Left ventricle myocardium inferior (tissue), 1 donor: ENCODE measurements around the gene DOK6. TPM values are rescaled to one million over a fixed set of nuclear protein-coding genes. Genes with fewer than 3 reads are reported as not detected.

Experiments used
- DNase-seq: peaks from one replicate; pipeline ENCODE4 v3.0.0-alpha.2; 2020
- H3K27ac ChIP-seq: fragments of 200-600 bp; replicated peaks from 2 replicates; pipeline ENCODE4 v1.8.0; 2021
- H3K27me3 ChIP-seq: fragments of 200-600 bp; 2 replicates; pipeline ENCODE4 v1.8.0; 2021; ENCODE audit warnings: low read depth
- H3K36me3 ChIP-seq: fragments of 200-600 bp; 2 replicates; pipeline ENCODE4 v1.8.0; 2021
- H3K4me1 ChIP-seq: fragments of 200-600 bp; 2 replicates; pipeline ENCODE4 v1.8.0; 2021
- H3K4me3 ChIP-seq: fragments of 200-600 bp; 2 replicates; pipeline ENCODE4 v1.8.0; 2021; ENCODE audit warnings: mild to moderate bottlenecking, moderate library complexity
- H3K9me3 ChIP-seq: fragments of 200-600 bp; replicated peaks from 2 replicates; pipeline ENCODE4 v1.8.0; 2021
- CTCF ChIP-seq: fragments of 200-600 bp; IDR thresholded peaks from 2 replicates; pipeline ENCODE4 v1.8.0; 2021; ENCODE audit warnings: antibody characterized with exemption, mild to moderate bottlenecking, borderline replicate concordance
- intact Hi-C: fragments of 100-400 bp; cut with micrococcal nuclease; formaldehyde crosslinking; loops from one replicate; pipeline ENCODE4 v1.11.0; 2022
- total RNA-seq: library from RNA; stranded (reverse); fragmentation: NEBNext Ultra II Directional; extraction: Animal tissue kit (Norgen Biotek cat#: 25700); gene quantifications from one replicate; pipeline ENCODE4 v1.2.1, GENCODE V29; 2021
- donor health status: DM: no; HTN: yes; CAD: no; lungs with severe emphysema.

Gene DOK6
- total RNA-seq, 1 donor from 2014 or later: 0.96 TPM

- Histone ChIP-seq H3K36me3 (no peaks in the 10 kb centered on the region), H3K4me1 (no peaks in the 10 kb centered on the region), H3K27me3 (no peaks in the 10 kb centered on the region), H3K27ac (no peak overlapping the region), H3K9me3 (peaks cover 7% of the 10 kb centered on the region), H3K4me3 (no peak overlapping the region)
- no peak for DNase-seq
- intact Hi-C loops: no loop called here
- TF ChIP-seq CTCF: no peak
Observed at GRCh38 chr18:69757733-69758132, 357.0 kb downstream of the DOK6 start.

GRCh38 chr18:69758458-69758857 is 357.8 kb downstream of the DOK6 start:
- no peak overlapping the region for H3K27ac ChIP-seq
- H3K4me1 ChIP-seq: no peaks in the 10 kb centered on the region
- H3K36me3 ChIP-seq: no peaks in the 10 kb centered on the region
- no peak for TF ChIP-seq CTCF
- DNase-seq: no peak
- H3K27me3 ChIP-seq: no peaks in the 10 kb centered on the region
- intact Hi-C loops: no loop called here
- peaks cover 7% of the 10 kb centered on the region for H3K9me3 ChIP-seq
- no peak overlapping the region for H3K4me3 ChIP-seq

- Histone ChIP-seq H3K36me3 (no peaks in the 10 kb centered on the region), H3K27me3 (no peaks in the 10 kb centered on the region), H3K4me3 (no peak overlapping the region), H3K9me3 (peaks cover 7% of the 10 kb centered on the region), H3K27ac (no peak overlapping the region), H3K4me1 (no peaks in the 10 kb centered on the region)
- no peak for TF ChIP-seq CTCF
- DNase-seq: no peak
- intact Hi-C loops: no loop called here
Observed at GRCh38 chr18:69759046-69759445, 358.4 kb downstream of the DOK6 start.

GRCh38 chr18:69763002-69763401 is 362.3 kb downstream of the DOK6 start:
- Histone ChIP-seq H3K4me3 (no peak overlapping the region), H3K36me3 (no peaks in the 10 kb centered on the region), H3K27ac (no peak overlapping the region), H3K9me3 (no peaks in the 10 kb centered on the region), H3K27me3 (no peaks in the 10 kb centered on the region), H3K4me1 (no peaks in the 10 kb centered on the region)
- DNase-seq: no peak
- intact Hi-C loops: no loop called here
- no peak for TF ChIP-seq CTCF

GRCh38 chr18:69763821-69764220 is 363.1 kb downstream of the DOK6 start:
- H3K4me3 ChIP-seq: no peak overlapping the region
- no peak for TF ChIP-seq CTCF
- H3K36me3 ChIP-seq: no peaks in the 10 kb centered on the region
- H3K27ac ChIP-seq: no peak overlapping the region
- intact Hi-C loops: no loop called here
- no peak for DNase-seq
- no peaks in the 10 kb centered on the region for H3K27me3 ChIP-seq
- no peaks in the 10 kb centered on the region for H3K4me1 ChIP-seq
- H3K9me3 ChIP-seq: no peaks in the 10 kb centered on the region

GRCh38 chr18:69770238-69770637 is 369.6 kb downstream of the DOK6 start:
- no peaks in the 10 kb centered on the region for H3K9me3 ChIP-seq

More at GRCh38 chr18:69770238-69770637, 369.6 kb downstream of the DOK6 start:
- H3K36me3 ChIP-seq: no peaks in the 10 kb centered on the region
- H3K4me1 ChIP-seq: no peaks in the 10 kb centered on the region
- H3K27ac ChIP-seq: no peak overlapping the region
- H3K4me3 ChIP-seq: no peak overlapping the region
- TF ChIP-seq CTCF: no peak
- intact Hi-C loops: no loop called here
- DNase-seq: no peak
- H3K27me3 ChIP-seq: no peaks in the 10 kb centered on the region
